LNCaP clone FGC (cell line): Measurements from ENCODE around the gene HDLBP.

Experiments
- DNase-seq: peaks from one replicate; pipeline ENCODE4 v3.0.0-alpha.2; 2011; ENCODE audit warnings: low read depth
- H3K4me3 ChIP-seq: 2 replicates; pipeline ENCODE4 v1.5.1; 2011; ENCODE audit warnings: mild to moderate bottlenecking, low read depth, low read length, control low read depth
- TF ChIP-seq, protein P1 (sequence below): IDR thresholded peaks from 2 replicates; pipeline ENCODE4 v1.5.1; 2012; ENCODE audit warnings: mild to moderate bottlenecking; ENCODE audit not compliant: control insufficient read depth, insufficient read depth; ENCODE audit errors: extremely low read depth

Gene HDLBP

DNA sequence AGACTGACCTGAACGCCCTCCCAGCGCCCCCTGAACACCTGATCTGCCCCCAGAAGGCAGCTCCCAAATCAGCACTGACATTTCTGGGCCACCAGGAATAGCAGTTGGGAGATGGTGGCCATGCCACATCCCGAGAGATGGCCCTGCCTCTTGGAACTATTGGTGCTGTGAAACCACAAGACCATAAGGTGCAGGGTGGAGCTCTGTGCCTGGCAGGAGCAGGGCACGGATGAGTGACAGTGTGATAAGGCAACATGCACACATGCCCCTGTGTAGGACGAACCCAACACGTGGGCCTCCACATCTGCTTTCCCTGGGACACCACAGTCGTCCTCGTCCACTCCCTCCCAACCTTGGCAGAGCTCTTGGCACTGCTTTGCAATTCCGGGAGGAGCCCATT, 100.1 kb downstream of the HDLBP start:
- TF ChIP-seq, protein P1, sequence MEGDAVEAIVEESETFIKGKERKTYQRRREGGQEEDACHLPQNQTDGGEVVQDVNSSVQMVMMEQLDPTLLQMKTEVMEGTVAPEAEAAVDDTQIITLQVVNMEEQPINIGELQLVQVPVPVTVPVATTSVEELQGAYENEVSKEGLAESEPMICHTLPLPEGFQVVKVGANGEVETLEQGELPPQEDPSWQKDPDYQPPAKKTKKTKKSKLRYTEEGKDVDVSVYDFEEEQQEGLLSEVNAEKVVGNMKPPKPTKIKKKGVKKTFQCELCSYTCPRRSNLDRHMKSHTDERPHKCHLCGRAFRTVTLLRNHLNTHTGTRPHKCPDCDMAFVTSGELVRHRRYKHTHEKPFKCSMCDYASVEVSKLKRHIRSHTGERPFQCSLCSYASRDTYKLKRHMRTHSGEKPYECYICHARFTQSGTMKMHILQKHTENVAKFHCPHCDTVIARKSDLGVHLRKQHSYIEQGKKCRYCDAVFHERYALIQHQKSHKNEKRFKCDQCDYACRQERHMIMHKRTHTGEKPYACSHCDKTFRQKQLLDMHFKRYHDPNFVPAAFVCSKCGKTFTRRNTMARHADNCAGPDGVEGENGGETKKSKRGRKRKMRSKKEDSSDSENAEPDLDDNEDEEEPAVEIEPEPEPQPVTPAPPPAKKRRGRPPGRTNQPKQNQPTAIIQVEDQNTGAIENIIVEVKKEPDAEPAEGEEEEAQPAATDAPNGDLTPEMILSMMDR, result no peak
- H3K4me3 ChIP-seq, result no peak overlapping the region
- no peak for DNase-seq

DNA sequence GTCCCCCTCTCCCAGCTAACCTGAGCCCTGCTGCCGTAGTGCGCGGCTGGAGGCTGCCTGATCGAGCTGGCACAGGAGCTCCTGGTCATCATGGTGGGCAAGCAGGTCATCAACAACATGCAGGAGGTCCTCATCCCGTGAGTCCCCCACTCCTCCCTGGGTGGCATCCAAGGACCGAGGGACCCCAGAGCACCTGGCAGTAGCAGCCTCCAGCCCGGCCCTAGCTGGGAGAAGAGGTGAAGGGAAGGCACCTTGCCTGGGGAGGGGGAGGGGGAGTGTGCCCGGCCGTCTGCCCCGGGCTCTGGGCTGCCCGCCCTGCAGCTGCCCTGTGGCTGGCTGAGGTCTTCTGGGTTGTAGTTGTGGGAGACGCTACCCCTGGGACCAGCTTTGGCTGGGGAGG, 100.7 kb downstream of the HDLBP start:
- no peak overlapping the region for H3K4me3 ChIP-seq
- DNase-seq, result no peak
- TF ChIP-seq, protein P1, result no peak

DNA sequence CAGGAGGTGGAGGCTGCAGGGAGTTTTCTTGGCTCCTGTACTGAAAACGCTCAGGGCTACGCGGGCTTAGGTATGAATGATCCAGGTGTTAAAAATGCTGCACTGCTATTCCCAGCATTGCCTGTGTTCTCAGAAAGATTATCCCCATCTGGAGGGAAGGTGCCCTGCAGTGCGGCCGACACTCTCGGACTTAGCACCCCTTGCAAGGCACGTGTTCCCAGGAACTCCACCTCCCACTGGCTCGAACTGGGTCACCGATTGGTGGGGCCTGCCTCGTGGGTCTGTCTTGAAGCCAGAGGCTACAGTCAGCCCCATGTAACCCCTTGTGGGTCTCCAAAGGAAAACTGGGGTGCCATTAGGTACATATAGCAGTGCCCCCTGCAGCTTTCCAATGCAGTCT, 101.3 kb downstream of the HDLBP start:
- TF ChIP-seq, protein P1, result no peak
- no peak for DNase-seq
- no peak overlapping the region for H3K4me3 ChIP-seq

DNA sequence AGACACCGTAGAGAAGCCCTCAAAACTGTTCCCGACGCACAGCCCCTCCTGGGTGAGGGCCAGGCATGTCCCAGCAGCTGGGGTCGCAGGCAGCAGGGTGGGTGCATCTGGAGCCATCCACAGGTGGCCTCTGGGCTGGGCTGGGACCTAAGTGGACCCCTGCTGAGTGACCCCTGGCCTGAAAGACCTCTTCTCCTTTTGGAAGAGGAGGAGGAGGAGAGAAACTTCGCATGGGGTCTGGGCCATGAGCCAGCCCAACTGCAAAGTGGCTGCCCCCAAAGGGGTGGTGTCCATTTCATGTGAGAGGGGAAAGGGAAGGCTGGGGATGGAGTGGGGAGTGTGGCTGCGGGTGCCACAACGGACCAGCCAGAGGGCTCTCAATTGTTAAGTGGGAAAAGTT, 101.9 kb downstream of the HDLBP start:
- DNase-seq, result no peak
- TF ChIP-seq, protein P1, result no peak
- no peak overlapping the region for H3K4me3 ChIP-seq

DNA sequence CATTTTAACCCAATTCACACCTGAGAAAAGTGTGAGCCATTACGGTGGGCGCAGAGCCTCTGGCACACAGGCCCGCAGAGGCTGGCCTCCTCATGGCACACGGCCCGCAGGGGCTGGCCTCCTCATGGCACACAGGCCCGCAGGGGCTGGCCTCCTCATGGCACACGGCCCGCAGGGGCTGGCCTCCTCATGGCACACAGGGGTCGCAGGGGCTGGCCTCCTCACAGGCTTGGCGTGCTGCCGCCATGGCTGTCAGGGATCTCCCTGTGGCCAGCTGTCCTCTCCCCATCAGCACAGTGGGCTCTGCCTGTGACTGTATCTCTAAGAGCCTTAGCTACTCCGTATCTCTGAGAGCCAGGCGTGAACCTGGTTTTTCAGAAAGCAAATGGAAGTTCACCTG, 102.4 kb downstream of the HDLBP start:
- TF ChIP-seq, protein P1, result no peak
- no peak for DNase-seq
- no peak overlapping the region for H3K4me3 ChIP-seq

DNA sequence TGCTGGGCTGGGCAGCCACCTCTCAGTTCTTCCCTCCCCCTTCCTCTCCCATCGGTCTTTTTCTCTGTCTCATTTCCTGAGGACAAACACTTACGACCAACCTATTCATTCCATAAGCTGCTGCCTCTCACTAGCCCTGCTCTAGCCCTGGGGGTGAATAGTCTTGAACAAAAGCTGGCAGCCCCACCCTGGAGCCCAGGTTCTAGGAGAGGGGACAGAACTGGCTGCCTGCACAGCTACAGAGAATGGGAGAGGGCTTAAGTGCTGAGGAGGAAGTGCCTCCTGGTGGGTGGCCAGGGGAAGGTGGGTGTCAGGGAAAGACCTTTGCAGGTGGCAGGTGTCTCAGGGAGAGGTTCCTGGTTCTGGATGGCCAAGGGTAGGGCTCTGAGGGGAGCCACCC, 104.2 kb downstream of the HDLBP start:
- TF ChIP-seq, protein P1, result no peak
- H3K4me3 ChIP-seq, result no peak overlapping the region
- no peak for DNase-seq

DNA sequence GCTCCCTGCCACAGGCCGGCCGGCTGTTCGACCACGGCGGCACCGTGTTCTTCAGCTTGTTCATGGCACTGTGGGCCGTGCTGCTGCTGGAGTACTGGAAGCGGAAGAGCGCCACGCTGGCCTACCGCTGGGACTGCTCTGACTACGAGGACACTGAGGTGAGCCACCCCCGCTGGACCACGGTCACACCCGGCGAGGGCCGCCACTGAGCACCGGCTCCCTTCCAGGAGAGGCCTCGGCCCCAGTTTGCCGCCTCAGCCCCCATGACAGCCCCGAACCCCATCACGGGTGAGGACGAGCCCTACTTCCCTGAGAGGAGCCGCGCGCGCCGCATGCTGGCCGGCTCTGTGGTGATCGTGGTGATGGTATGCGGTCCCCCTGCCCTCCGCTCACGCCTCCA, 106.2 kb downstream of the HDLBP start:
- no peak for DNase-seq
- TF ChIP-seq, protein P1, result no peak
- H3K4me3 ChIP-seq, result no peak overlapping the region
